NCI-H774 (cell line): ENCODE measurements around the gene F5.
A peak's percentile ranks its signal among the peaks of the same experiment; 100 is the strongest.

Experiments used
- DNase-seq: peaks from one replicate; lab custom pipeline; 2025; lab: John Stamatoyannopoulos, UW

The F5 gene

GRCh38 chr1:169586395-169587255 lies at the start of gene F5:
Gene F5 (minus strand): TSS chr1:169586481. CDS start chr1:169586386, 95 bp downstream.
- DNase-seq = peak; percentile 79

DNA sequence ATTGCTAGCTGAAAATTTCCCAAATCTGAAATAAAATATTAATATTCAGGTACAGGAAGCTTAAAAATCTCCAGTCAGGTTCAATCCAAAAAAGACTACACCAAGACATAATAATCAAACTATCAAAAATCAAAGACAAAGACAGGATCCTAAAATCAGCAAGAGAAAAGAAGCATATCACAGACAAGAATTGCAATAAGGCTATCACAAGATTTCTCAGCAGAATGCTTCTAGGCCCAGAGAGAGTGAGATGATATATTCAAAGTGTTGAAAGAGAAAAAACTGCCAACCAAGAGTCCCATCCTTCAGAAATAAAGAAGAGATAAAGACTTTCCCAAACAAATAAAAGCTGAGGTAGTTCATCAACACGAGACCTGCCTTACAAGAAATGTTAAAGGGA lies 48.6 kb upstream of the F5 start:
- DNase-seq = no peak

- no peak for DNase-seq
Observed at GRCh38 chr1:169634145-169634544, 47.9 kb upstream of the F5 start.

DNA sequence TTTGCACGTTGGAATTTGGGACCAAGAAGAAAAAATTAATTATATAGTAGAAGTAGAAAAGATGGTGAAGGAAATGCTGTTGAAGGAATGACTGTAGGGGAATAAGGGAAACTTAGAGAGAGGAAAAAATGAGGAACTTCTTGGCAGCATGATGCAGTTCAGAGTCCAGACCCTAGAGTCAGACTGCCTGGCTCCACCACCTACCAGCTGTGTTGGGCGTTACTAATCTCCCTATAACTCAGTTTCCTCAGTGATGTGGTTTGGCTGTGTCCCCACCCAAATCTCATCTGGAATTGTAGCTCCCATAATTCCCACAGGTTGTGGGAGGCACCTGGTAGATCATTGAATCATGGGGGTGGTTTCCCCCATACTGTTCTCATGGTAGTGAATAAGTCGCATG lies 45.0 kb upstream of the F5 start:
- DNase-seq = no peak

- no peak for DNase-seq
Observed at GRCh38 chr1:169630006-169630405, 43.7 kb upstream of the F5 start, which contains the start of gene SELP. Gene SELP (minus strand): TSS chr1:169630124. CDS start chr1:169630074, 50 bp downstream.

DNA sequence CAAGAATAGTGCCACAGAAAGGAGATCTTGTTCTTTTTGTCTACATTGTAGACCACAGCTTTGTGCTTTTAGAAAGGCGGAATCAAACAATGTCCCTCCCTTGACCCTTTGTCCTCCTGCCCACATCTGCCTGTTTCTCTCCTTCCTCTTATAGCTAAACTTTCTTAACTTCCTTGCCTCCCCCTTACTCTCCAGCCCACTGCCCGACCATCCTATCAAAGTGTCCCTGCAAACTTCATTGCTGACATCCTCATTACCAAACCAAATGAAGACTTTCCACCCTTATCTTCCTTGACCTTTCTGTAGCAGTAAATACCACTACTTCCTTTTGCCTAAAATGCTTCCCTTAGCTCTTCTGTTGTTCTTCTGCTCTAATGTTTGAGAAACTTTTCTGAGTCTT lies 38.6 kb upstream of the F5 start:
- DNase-seq = no peak

- no peak for DNase-seq
Observed at GRCh38 chr1:169624122-169624521, 37.8 kb upstream of the F5 start.

DNA sequence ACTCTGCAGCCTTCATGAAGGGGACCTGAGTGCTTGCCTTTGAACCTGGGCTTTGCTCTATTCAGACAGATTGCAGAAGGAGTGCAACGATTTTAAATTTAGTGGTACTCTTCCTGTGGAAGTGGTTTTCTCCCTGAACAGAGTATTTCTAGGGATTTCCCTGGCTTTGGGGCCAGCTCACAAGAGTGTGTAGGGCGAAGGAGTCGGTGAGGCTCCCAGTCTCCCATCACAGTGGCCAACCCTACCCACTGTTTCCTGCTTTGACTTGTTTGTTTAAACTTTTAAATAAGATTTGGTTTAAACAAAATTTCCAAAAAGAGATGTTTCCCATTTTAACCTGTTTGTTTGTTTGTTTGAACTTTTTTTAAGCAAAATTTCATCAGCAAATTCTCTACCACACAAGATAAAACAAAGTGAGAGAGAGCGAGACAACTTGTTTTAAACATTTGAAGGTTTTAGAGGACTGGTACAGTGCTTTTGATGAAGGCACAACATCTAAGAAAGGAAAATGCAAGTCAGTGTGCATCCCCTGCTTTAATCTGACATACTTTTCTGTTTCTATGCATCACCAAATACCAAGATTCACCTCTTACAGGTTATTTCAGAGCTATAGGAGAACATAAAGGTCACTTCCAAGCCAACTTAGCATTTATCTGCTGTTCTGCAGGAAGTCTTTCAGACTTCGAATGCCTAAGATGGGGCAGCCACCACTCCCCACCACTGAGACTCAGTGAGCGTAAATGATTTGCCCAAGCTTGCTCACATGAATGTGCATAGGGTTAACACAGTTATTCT lies 37.0 kb upstream of the F5 start:
- DNase-seq = no peak

DNA sequence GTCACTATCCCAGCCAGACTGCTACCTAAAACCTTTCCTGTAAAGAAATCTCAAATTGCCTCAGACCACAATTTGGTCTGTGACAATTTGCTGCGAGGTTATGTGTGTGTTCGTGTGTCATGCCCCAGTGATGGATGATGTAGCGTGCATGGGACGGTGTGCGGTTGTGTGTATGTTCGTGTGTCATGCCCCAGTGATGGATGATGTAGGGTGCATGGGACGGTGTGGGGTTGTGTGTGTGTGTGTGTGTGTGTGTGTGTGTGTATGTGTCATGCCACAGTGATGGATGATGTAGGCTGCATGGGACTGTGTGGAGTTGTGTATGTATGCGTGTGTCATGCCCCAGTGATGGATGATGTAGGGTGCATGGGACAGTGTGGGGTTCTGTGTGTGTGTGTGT lies 34.3 kb upstream of the F5 start:
- DNase-seq = no peak

DNA sequence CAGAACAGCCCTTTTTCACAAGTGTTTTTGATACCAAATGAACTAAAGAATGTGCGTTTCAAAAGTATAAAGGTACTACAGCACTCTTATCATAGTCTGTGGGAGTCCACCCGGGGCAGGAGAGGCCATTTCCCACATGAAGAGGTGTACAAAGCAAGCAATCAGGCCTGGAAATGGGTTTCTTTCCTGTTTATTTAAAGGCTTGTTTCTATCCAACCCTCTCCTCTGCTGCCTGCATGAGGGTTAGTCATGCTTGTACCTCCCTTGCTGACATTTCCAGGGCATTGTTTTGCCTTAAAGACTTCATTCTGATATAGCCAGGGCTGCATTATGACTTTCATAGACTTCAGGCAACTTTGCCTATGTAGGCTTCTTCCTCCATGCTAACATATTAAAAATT lies 32.1 kb upstream of the F5 start:
- DNase-seq = no peak

DNA sequence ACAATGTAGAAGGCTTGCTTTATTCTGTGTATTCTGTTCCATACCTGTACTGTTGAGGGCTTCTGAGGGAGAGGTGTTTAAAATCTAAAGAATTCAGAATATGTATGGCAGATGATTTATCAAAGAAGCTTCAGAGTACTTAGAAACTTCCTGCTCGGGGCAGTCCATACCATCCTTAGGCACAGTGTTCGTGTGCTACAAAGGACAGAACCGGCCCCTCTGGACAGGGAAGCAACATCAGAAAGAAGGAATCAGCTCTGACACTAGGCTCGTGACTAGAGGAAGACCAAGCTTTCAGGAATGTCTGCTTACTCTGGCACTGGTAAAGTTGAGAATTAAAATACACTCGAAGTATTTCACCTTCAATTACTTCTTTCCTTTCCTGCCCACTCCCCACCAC lies 29.5 kb upstream of the F5 start:
- no peak for DNase-seq

- no peak for DNase-seq
Observed at GRCh38 chr1:169610858-169611257, 24.6 kb upstream of the F5 start.

GRCh38 chr1:169610108-169610507 lies 23.8 kb upstream of the F5 start:
- no peak for DNase-seq

DNA sequence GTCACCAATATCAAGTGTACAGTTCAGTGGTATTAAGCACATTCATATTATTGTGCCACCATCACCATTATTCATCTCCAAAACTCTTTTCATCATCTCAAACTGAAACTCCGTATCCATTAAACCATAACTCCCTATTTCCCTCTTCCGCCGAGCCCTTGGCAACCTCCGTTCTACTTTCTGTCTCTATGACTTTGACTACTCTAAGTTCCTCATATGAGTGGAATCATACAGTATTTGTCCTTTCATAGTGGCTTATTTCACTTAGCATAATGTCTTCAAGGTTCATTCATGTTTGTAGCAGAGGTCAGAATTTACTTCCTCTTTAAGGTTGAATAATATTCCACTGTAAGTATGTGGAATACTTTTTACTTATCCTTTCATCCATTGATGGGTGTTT lies 21.9 kb upstream of the F5 start:
- no peak for DNase-seq

- no peak for DNase-seq
Observed at GRCh38 chr1:169604781-169605560, 18.7 kb upstream of the F5 start.

GRCh38 chr1:169601096-169601881 lies 15.0 kb upstream of the F5 start:
- no peak for DNase-seq

- no peak for DNase-seq
Observed at GRCh38 chr1:169595764-169596711, 9.8 kb upstream of the F5 start.

DNA sequence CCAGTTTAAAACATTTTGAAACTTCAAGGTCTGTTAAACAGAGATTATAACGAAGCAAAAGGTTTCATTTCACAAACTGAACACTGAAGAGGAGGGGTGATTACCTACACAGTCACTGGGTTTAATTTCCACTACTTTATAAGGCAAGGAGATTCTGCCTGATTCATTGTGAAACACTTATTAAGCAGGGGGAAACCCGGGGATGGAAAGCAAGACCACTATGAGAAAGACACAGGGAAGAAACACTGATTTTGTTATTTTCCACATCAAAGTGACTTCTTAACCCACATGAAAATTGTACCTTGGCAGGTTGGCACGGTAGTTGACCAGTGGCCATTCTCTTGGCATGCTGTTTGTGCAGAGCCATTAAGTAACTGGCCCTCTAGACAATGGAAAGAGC lies 8.1 kb upstream of the F5 start:
- no peak for DNase-seq

DNA sequence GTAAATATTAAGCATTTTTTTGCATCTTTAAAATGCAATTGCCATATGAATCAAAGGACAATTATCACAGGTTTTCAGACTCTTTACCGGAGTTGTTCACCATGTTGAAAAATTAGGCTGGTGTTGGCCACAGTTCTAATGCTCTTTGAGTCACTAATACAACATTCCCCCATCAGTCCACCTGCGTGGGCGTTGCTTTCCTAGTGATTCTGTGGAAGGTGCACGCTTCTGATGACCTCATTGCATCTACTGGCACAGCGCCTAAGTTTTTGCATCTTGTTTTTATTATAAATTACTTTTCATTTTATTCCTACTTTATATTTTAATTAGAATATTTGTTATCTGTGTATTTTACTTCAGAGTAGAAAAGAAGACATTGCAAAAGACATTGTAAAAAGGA lies 4.7 kb upstream of the F5 start:
- DNase-seq = no peak

DNA sequence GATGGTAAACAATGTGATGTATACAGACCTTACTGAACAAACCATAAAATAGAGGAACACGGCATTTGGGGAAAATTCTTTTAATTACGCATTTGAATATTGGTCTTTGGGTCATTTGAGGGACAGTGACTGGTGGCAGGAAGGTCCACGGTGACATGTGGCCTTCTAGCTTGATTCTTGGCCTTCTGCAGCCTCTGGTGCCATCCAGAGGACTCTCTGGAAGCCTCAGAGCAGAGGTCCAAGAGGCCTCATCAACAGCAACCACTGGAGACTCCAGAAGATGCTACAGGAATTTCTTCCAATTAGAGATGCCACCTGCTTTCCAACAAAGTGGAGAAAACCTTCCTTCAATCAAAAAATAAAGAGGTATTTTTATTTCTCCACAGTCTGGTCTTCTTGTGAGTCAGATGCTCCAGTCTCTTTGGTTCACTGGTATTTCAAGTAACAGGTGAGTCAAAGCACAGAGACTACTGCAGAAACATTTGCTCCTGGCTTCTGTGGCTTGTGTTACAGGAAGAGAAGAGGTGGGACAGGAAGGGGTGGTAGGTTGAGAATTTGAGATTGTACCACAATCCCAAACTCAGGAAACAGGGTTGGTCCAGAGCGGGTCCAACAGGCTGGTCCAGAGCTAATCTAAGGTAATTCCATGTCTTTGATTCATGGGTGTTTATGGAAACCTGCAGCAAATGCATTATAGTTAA lies 2.7 kb upstream of the F5 start:
- no peak for DNase-seq
